AG08396 (cell line): Measurements from ENCODE around the gene GARNL3.

Experiments used
- DNase-seq: peaks from one replicate; pipeline ENCODE4 v3.0.0; 2012; ENCODE audit warnings: low spot score, mixed read lengths

The GARNL3 gene

GRCh38 chr9:127313042-127313560, 48.5 kb downstream of the GARNL3 start:
- no peak for DNase-seq

- no peak for DNase-seq
These were observed 50.3 kb downstream of the GARNL3 start for GRCh38 chr9:127314911-127315310.

- peak; percentile 15 for DNase-seq
These were observed 52.2 kb downstream of the GARNL3 start for GRCh38 chr9:127316586-127317323.

GRCh38 chr9:127318651-127319167, 54.1 kb downstream of the GARNL3 start:
- DNase-seq, result peak; percentile 13

GRCh38 chr9:127319366-127320114, 55.0 kb downstream of the GARNL3 start:
- no peak for DNase-seq

- DNase-seq, result no peak
These were observed 55.5 kb downstream of the GARNL3 start for GRCh38 chr9:127320115-127320378.

- no peak for DNase-seq
These were observed 58.8 kb downstream of the GARNL3 start for GRCh38 chr9:127323393-127323792.

- DNase-seq, result no peak
These were observed 65.9 kb downstream of the GARNL3 start for GRCh38 chr9:127330501-127330900.

GRCh38 chr9:127333221-127334064, 68.9 kb downstream of the GARNL3 start:
- DNase-seq, result no peak

GRCh38 chr9:127334725-127335124, 70.2 kb downstream of the GARNL3 start:
- no peak for DNase-seq

GRCh38 chr9:127336086-127336485, 71.5 kb downstream of the GARNL3 start:
- DNase-seq, result no peak

GRCh38 chr9:127336506-127337352, 72.2 kb downstream of the GARNL3 start:
- peak; percentile 77 for DNase-seq

GRCh38 chr9:127340721-127341120, 76.1 kb downstream of the GARNL3 start:
- no peak for DNase-seq

- DNase-seq, result no peak
These were observed 76.6 kb downstream of the GARNL3 start for GRCh38 chr9:127341152-127341551.

GRCh38 chr9:127344368-127345000, 79.9 kb downstream of the GARNL3 start:
- DNase-seq, result peak; percentile 52

GRCh38 chr9:127345566-127345965, 81.0 kb downstream of the GARNL3 start:
- DNase-seq, result no peak

- no peak for DNase-seq
These were observed 82.0 kb downstream of the GARNL3 start for GRCh38 chr9:127346584-127346983.

GRCh38 chr9:127347831-127348776, 83.5 kb downstream of the GARNL3 start:
- DNase-seq, result peak; percentile 33

- DNase-seq, result no peak
These were observed 85.0 kb downstream of the GARNL3 start for GRCh38 chr9:127349483-127350113.
